Measurements from ENCODE around the gene LIN54.
A peak's percentile ranks its signal among the peaks of the same experiment; 100 is the strongest.
"Not testable (repeated sequence)": the region's sequence is repeated elsewhere in the genome, so short reads cannot be mapped to it uniquely, and the experiment has no call there.

The LIN54 gene

DNA sequence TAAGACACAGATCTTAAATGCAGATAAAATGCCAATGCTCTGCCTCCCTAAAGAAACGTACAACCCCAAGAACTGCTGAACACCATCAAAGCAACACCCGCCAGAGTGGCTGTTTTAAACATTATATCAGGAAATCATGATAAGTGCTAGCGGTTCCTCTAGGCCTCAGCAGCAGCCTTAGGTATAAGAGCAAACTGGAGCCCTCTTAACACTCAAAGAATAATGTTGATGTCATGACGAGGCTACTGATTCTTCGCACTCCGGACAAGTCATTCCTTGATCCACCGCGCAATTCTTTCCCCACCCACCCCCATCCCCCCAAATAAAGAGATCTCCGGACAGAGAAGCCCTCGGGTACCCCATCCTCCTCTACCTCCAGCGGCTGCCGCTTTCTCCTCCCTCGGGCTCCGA lies 507 bp downstream of the LIN54 start:
- no peak overlapping the region for H3K4me3 ChIP-seq (IDR thresholded peaks at IDR 0.05; ENCODE audit: insufficient read depth, low read depth, low read length)
- peak overlapping the region; percentile 93 for H3K27ac ChIP-seq
- H2AFZ ChIP-seq (ENCODE audit: low read depth), result peak overlapping the region; percentile 84
- H4K20me1 ChIP-seq (ENCODE audit: insufficient read depth), result no peaks in the 10 kb centered on the region
- peak overlapping the region; percentile 93 for H3K9ac ChIP-seq
- H3K79me2 ChIP-seq (ENCODE audit: insufficient read depth, low read depth), result peaks cover 74% of the 10 kb centered on the region
- H3K4me1 ChIP-seq (ENCODE audit: low read depth, poor library complexity, severe bottlenecking), result peaks cover 37% of the 10 kb centered on the region
- H3K27me3 ChIP-seq (ENCODE audit: insufficient read depth, low read depth), result no peaks in the 10 kb centered on the region
- H3K4me2 ChIP-seq, result peak overlapping the region; percentile 79
- TF ChIP-seq, protein P1, sequence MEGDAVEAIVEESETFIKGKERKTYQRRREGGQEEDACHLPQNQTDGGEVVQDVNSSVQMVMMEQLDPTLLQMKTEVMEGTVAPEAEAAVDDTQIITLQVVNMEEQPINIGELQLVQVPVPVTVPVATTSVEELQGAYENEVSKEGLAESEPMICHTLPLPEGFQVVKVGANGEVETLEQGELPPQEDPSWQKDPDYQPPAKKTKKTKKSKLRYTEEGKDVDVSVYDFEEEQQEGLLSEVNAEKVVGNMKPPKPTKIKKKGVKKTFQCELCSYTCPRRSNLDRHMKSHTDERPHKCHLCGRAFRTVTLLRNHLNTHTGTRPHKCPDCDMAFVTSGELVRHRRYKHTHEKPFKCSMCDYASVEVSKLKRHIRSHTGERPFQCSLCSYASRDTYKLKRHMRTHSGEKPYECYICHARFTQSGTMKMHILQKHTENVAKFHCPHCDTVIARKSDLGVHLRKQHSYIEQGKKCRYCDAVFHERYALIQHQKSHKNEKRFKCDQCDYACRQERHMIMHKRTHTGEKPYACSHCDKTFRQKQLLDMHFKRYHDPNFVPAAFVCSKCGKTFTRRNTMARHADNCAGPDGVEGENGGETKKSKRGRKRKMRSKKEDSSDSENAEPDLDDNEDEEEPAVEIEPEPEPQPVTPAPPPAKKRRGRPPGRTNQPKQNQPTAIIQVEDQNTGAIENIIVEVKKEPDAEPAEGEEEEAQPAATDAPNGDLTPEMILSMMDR (conservative IDR thresholded peaks at IDR 0.05; ENCODE audit: low read depth, low read length), result no peak
- H3K36me3 ChIP-seq (ENCODE audit: insufficient read depth), result no peaks in the 10 kb centered on the region

DNA sequence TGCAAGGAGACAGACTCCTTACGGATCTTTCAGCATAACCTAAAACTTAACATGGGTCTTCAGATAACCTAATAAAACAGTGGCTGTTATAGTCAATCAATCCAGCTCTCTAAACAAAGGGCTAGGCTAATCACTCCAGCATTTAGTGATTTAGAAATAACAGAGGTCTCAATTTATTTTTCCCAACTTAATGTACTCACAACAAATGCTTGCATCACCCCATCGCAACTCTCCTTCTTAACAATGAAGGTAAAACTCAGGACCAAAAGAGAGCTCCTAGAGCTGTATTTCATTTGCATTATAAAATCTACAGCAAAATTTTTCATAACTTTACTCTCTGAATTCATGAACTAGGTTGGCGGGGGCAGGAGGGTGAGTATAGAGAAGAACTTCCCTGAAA lies 1.1 kb downstream of the LIN54 start:
- Histone ChIP-seq H3K79me2 (ENCODE audit: insufficient read depth, low read depth) (peaks cover 79% of the 10 kb centered on the region), H3K4me3 (IDR thresholded peaks at IDR 0.05; ENCODE audit: insufficient read depth, low read depth, low read length) (peak overlapping the region; percentile 81), H3K27ac (peak overlapping the region; percentile 93)

DNA sequence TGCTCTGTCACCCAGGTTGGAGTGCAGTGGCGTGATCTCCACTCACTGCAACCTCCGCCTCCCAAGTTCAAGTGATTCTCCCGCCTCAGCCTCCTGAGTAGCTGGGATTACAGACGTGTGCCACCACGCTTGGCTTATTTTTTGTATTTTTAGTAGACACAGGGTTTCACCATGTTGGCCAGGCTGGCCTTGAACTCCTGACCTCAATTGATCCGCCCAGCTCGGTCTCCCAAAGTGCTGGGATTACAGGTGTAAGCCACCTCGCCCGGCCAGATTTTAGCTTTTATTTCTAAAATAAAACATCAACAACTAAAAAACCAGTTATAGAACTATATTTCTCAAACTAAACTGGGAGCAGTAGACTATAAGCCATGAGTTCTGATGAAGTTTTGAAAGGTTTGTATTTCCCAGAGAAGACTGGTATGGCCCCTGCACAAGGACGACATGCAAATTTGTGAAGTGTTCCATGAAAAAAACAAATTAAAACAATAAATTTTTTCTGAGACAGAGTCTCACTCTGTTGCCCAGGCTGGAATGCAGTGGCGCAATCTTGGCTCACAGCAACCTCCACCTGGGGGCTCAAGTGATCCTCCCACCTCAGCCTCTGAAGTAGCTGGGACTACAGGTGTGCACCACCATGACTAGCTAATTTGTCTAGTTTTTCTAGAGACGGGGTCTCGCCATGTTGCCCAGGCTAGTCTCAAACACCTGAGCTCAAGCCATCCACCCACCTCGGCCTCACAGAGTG lies 7.4 kb downstream of the LIN54 start:
- not testable (repeated sequence) for H3K4me3 ChIP-seq (IDR thresholded peaks at IDR 0.05; ENCODE audit: insufficient read depth, low read depth, low read length); H3K27ac ChIP-seq; H2AFZ ChIP-seq (ENCODE audit: low read depth); H3K27me3 ChIP-seq (ENCODE audit: insufficient read depth, low read depth); H4K20me1 ChIP-seq (ENCODE audit: insufficient read depth); H3K9ac ChIP-seq; H3K4me2 ChIP-seq; H3K36me3 ChIP-seq (ENCODE audit: insufficient read depth)
- H3K4me1 ChIP-seq (ENCODE audit: low read depth, poor library complexity, severe bottlenecking), result peaks cover 22% of the 10 kb centered on the region
- H3K79me2 ChIP-seq (ENCODE audit: insufficient read depth, low read depth), result peaks cover 93% of the 10 kb centered on the region

More for the DNA sequence above, 1.1 kb downstream of the LIN54 start:
- no peaks in the 10 kb centered on the region for H4K20me1 ChIP-seq (ENCODE audit: insufficient read depth)
- H3K36me3 ChIP-seq (ENCODE audit: insufficient read depth), result no peaks in the 10 kb centered on the region
- H3K27me3 ChIP-seq (ENCODE audit: insufficient read depth, low read depth), result no peaks in the 10 kb centered on the region
- peaks cover 37% of the 10 kb centered on the region for H3K4me1 ChIP-seq (ENCODE audit: low read depth, poor library complexity, severe bottlenecking)
- H3K9ac ChIP-seq, result peak overlapping the region; percentile 93; the same call in 1 of the 2 replicates
- peak overlapping the region; percentile 79 for H3K4me2 ChIP-seq
- no peak overlapping the region for H2AFZ ChIP-seq (ENCODE audit: low read depth)
- TF ChIP-seq, protein P1 (conservative IDR thresholded peaks at IDR 0.05; ENCODE audit: low read depth, low read length), result no peak

DNA sequence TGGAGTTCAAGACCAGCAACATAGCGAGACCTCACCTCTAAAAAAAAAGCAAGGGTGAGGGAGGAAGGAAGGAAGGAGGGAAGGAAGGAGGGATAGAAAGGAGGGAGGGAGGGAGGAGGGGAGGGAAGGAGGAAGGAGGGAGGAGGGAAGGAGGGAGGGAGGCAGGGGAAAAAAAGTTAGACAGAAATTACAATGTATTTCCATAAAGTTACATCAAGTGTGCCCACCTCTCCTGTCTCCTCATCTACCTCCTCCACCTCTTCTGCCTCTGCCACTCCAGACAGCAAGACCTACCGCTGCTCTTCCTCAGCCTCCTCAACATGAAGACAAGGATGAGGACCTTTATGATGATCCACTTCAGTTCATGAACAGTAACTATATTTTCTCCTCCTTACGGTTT lies 8.3 kb downstream of the LIN54 start:
- peaks cover 13% of the 10 kb centered on the region for H3K4me1 ChIP-seq (ENCODE audit: low read depth, poor library complexity, severe bottlenecking)
- TF ChIP-seq, protein P1 (conservative IDR thresholded peaks at IDR 0.05; ENCODE audit: low read depth, low read length), result no peak

DNA sequence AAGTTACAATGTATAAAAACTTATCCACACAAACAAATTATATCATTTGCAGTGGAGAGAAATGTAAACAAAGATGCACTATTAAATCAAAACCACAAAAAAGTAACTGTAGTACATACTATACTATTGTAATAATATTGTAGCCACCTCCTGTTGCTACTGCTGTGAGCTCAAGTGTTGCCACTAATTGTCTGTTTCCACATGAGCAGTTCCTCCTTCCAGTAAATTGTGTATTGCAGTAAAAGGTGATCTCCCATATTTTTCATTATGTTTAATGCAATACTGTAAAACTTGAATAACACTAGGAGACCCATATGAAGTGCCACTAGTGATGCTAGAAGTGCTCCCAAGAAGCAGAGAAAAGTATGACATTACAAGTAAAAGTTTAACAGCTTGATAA lies 11.7 kb downstream of the LIN54 start:
- peaks cover 16% of the 10 kb centered on the region for H3K4me1 ChIP-seq (ENCODE audit: low read depth, poor library complexity, severe bottlenecking)
- no peak overlapping the region for H2AFZ ChIP-seq (ENCODE audit: low read depth)
- no peak overlapping the region for H3K4me2 ChIP-seq
- peaks cover 86% of the 10 kb centered on the region for H3K79me2 ChIP-seq (ENCODE audit: insufficient read depth, low read depth)
- peaks cover 14% of the 10 kb centered on the region; the same call in 1 of the 2 replicates for H4K20me1 ChIP-seq (ENCODE audit: insufficient read depth)
- H3K27ac ChIP-seq, result 0 out of 2 replicates have a peak overlapping the region, but pooled peaks have one; percentile 3
- H3K9ac ChIP-seq, result no peak overlapping the region
- H3K36me3 ChIP-seq (ENCODE audit: insufficient read depth), result no peaks in the 10 kb centered on the region
- TF ChIP-seq, protein P1 (conservative IDR thresholded peaks at IDR 0.05; ENCODE audit: low read depth, low read length), result no peak
- H3K27me3 ChIP-seq (ENCODE audit: insufficient read depth, low read depth), result no peaks in the 10 kb centered on the region
- H3K4me3 ChIP-seq (IDR thresholded peaks at IDR 0.05; ENCODE audit: insufficient read depth, low read depth, low read length), result no peak overlapping the region

More for the DNA sequence above, 8.3 kb downstream of the LIN54 start:
- Histone ChIP-seq H3K27me3 (ENCODE audit: insufficient read depth, low read depth) (no peaks in the 10 kb centered on the region), H3K9ac (no peak overlapping the region), H3K27ac (no peak overlapping the region), H3K79me2 (ENCODE audit: insufficient read depth, low read depth) (peaks cover 92% of the 10 kb centered on the region), H3K36me3 (ENCODE audit: insufficient read depth) (no peaks in the 10 kb centered on the region), H3K4me2 (no peak overlapping the region), H3K4me3 (IDR thresholded peaks at IDR 0.05; ENCODE audit: insufficient read depth, low read depth, low read length) (no peak overlapping the region), H4K20me1 (ENCODE audit: insufficient read depth) (peaks cover 10% of the 10 kb centered on the region; the same call in 1 of the 2 replicates), H2AFZ (ENCODE audit: low read depth) (no peak overlapping the region)
